DND-41 (cell line): ENCODE results near the gene GNAS.

ENCODE experiments used
- ATAC-seq: fragments of 200-7000 bp; cut with Tn5 transposase; 3 replicates; pipeline ENCODE4 v1.9.1; 2021; ENCODE audit warnings: low read depth; ENCODE audit not compliant: insufficient read depth
- DNase-seq: peaks from one replicate; pipeline ENCODE4 v3.0.0-alpha.2; 2020
- H2AFZ ChIP-seq: 2 replicates; pipeline ENCODE4 v1.6.0; 2012; ENCODE audit warnings: low read depth, low read length
- H3K27ac ChIP-seq: 2 replicates; pipeline ENCODE4 v1.5.1; 2012; ENCODE audit warnings: low read length, inconsistent platforms
- H3K27me3 ChIP-seq: fragments of 200-600 bp; sonication (generic); 2 replicates; pipeline ENCODE4 v1.6.0; 2012; ENCODE audit warnings: low read length, mild to moderate bottlenecking, inconsistent platforms; ENCODE audit not compliant: insufficient read depth, poor library complexity
- H3K36me3 ChIP-seq: 2 replicates; pipeline ENCODE4 v1.5.1; 2012; ENCODE audit warnings: low read length, inconsistent platforms; ENCODE audit not compliant: insufficient read depth
- H3K4me1 ChIP-seq: 2 replicates; pipeline ENCODE4 v1.5.1; 2012; ENCODE audit warnings: mild to moderate bottlenecking, low read length; ENCODE audit not compliant: insufficient read depth
- H3K4me2 ChIP-seq: 2 replicates; pipeline ENCODE4 v1.6.0; 2012; ENCODE audit warnings: mild to moderate bottlenecking, moderate library complexity, low read length, inconsistent platforms; ENCODE audit not compliant: insufficient read depth
- H3K4me3 ChIP-seq, 2 experiments: fragments of 200-600 bp in 1 of 2; shearing (Covaris generic) in 1 of 2; 2 replicates each; pipeline ENCODE4 v1.5.1; 2012 to 2016; ENCODE audit warnings: inconsistent platforms in 2 of 2, low read length in 2 of 2, mild to moderate bottlenecking in 2 of 2, low read depth in 1 of 2, moderate library complexity in 1 of 2
- H3K79me2 ChIP-seq: 2 replicates; pipeline ENCODE4 v1.6.0; 2012; ENCODE audit warnings: low read length, inconsistent platforms; ENCODE audit not compliant: insufficient read depth
- H3K9ac ChIP-seq: 2 replicates; pipeline ENCODE4 v1.6.0; 2012; ENCODE audit warnings: low read depth, mild to moderate bottlenecking, inconsistent platforms, low read length, moderate library complexity
- H3K9me3 ChIP-seq: 2 replicates; pipeline ENCODE4 v1.5.1; 2012; ENCODE audit warnings: low read length, moderate library complexity, mild to moderate bottlenecking, inconsistent platforms; ENCODE audit not compliant: insufficient read depth, severe bottlenecking
- H4K20me1 ChIP-seq: 2 replicates; pipeline ENCODE4 v1.6.0; 2012; ENCODE audit warnings: low read length; ENCODE audit not compliant: insufficient read depth
- CTCF ChIP-seq: IDR thresholded peaks from 2 replicates; pipeline ENCODE4 v1.5.1; 2012; ENCODE audit warnings: borderline replicate concordance, low read length, moderate library complexity, mild to moderate bottlenecking; ENCODE audit not compliant: poor library complexity, severe bottlenecking; ENCODE audit errors: extremely low read depth
- EZH2 ChIP-seq: IDR thresholded peaks from 3 replicates; pipeline ENCODE4 v1.6.1; 2012; ENCODE audit warnings: borderline replicate concordance, low read depth, mild to moderate bottlenecking, moderate library complexity, low read length, inconsistent platforms; ENCODE audit not compliant: severe bottlenecking

Gene GNAS

GRCh38 chr20:58905236-58905635, 52.7 kb downstream of the GNAS start:
- peaks cover 37% of the 10 kb centered on the region for H3K79me2 ChIP-seq
- peaks cover 84% of the 10 kb centered on the region for H4K20me1 ChIP-seq
- no peaks in the 10 kb centered on the region for H3K4me1 ChIP-seq
- no peaks in the 10 kb centered on the region for H3K9me3 ChIP-seq
- peaks cover 98% of the 10 kb centered on the region for H3K36me3 ChIP-seq
- H3K4me3 ChIP-seq: no peak overlapping the region
- no peaks in the 10 kb centered on the region for H3K27me3 ChIP-seq
- no peak overlapping the region for H2AFZ ChIP-seq
- no peak overlapping the region for H3K27ac ChIP-seq
- no peak for ATAC-seq
- no peak overlapping the region for H3K4me2 ChIP-seq
- no peak for TF ChIP-seq CTCF
- no peak for TF ChIP-seq EZH2
- H3K9ac ChIP-seq: no peak overlapping the region
- no peak for DNase-seq

GRCh38 chr20:58906111-58906510, 53.6 kb downstream of the GNAS start:
- no peak for ATAC-seq
- Histone ChIP-seq H3K4me2 (no peak overlapping the region), H3K27ac (no peak overlapping the region), H3K27me3 (no peaks in the 10 kb centered on the region), H3K9me3 (no peaks in the 10 kb centered on the region), H3K9ac (no peak overlapping the region), H2AFZ (no peak overlapping the region), H3K36me3 (peaks cover 98% of the 10 kb centered on the region), H4K20me1 (peaks cover 81% of the 10 kb centered on the region), H3K4me3 (no peak overlapping the region), H3K79me2 (peaks cover 28% of the 10 kb centered on the region), H3K4me1 (no peaks in the 10 kb centered on the region)
- no peak for DNase-seq
- TF ChIP-seq CTCF: no peak
- no peak for TF ChIP-seq EZH2

- ATAC-seq (no peak), DNase-seq (no peak)
- no peak overlapping the region for H3K4me2 ChIP-seq
- no peak overlapping the region for H3K9ac ChIP-seq
- TF ChIP-seq EZH2: no peak
- TF ChIP-seq CTCF: no peak
- H3K27ac ChIP-seq: no peak overlapping the region
- H2AFZ ChIP-seq: no peak overlapping the region
- peaks cover 96% of the 10 kb centered on the region for H3K36me3 ChIP-seq
- peaks cover 20% of the 10 kb centered on the region for H3K79me2 ChIP-seq
- no peaks in the 10 kb centered on the region for H3K27me3 ChIP-seq
- H3K4me3 ChIP-seq: no peak overlapping the region
- H4K20me1 ChIP-seq: peaks cover 77% of the 10 kb centered on the region
- no peaks in the 10 kb centered on the region for H3K9me3 ChIP-seq
- no peaks in the 10 kb centered on the region for H3K4me1 ChIP-seq
Measured at GRCh38 chr20:58906894-58907293, 54.4 kb downstream of the GNAS start.
